Measurements from ENCODE around the gene PAPOLA.

PAPOLA gene

GRCh38 chr14:96484399-96484798 is 17.8 kb upstream of the PAPOLA start:
- no peak for DNase-seq (ENCODE audit: insufficient read length, low spot score)
- TF ChIP-seq CTCF (IDR thresholded peaks at IDR 0.05; ENCODE audit: insufficient read depth, missing control alignments), result no peak
- no peak for FAIRE-seq

- no peak for FAIRE-seq
- no peak for TF ChIP-seq CTCF (IDR thresholded peaks at IDR 0.05; ENCODE audit: insufficient read depth, missing control alignments)
- DNase-seq (ENCODE audit: insufficient read length, low spot score), result no peak
Observed at GRCh38 chr14:96486705-96487104, 15.5 kb upstream of the PAPOLA start.

GRCh38 chr14:96489327-96489726 is 12.9 kb upstream of the PAPOLA start:
- no peak for DNase-seq (ENCODE audit: insufficient read length, low spot score)
- FAIRE-seq, result no peak

GRCh38 chr14:96493178-96493577 is 9.0 kb upstream of the PAPOLA start:
- FAIRE-seq, result no peak
- TF ChIP-seq CTCF (IDR thresholded peaks at IDR 0.05; ENCODE audit: insufficient read depth, missing control alignments), result no peak

More at GRCh38 chr14:96489327-96489726, 12.9 kb upstream of the PAPOLA start:
- no peak for TF ChIP-seq CTCF (IDR thresholded peaks at IDR 0.05; ENCODE audit: insufficient read depth, missing control alignments)

GRCh38 chr14:96494331-96494730 is 7.9 kb upstream of the PAPOLA start:
- FAIRE-seq (no peak), DNase-seq (ENCODE audit: insufficient read length, low spot score) (no peak)
- no peak for TF ChIP-seq CTCF (IDR thresholded peaks at IDR 0.05; ENCODE audit: insufficient read depth, missing control alignments)

More at GRCh38 chr14:96493178-96493577, 9.0 kb upstream of the PAPOLA start:
- DNase-seq (ENCODE audit: insufficient read length, low spot score), result no peak

GRCh38 chr14:96497087-96497486 is 5.1 kb upstream of the PAPOLA start:
- TF ChIP-seq CTCF (IDR thresholded peaks at IDR 0.05; ENCODE audit: insufficient read depth, missing control alignments), result no peak
- DNase-seq (ENCODE audit: insufficient read length, low spot score) (no peak), FAIRE-seq (no peak)

- TF ChIP-seq CTCF (IDR thresholded peaks at IDR 0.05; ENCODE audit: insufficient read depth, missing control alignments), result no peak
- FAIRE-seq (no peak), DNase-seq (ENCODE audit: insufficient read length, low spot score) (no peak)
Observed at GRCh38 chr14:96497586-96497985, 4.6 kb upstream of the PAPOLA start.
